DND-41 (cell line): ENCODE results near the gene MAGEA6.

Source experiments
- ATAC-seq: fragments of 200-7000 bp; cut with Tn5 transposase; 3 replicates; pipeline ENCODE4 v1.9.1; 2021; ENCODE audit warnings: low read depth; ENCODE audit not compliant: insufficient read depth
- DNase-seq: peaks from one replicate; pipeline ENCODE4 v3.0.0-alpha.2; 2020
- H2AFZ ChIP-seq: 2 replicates; pipeline ENCODE4 v1.6.0; 2012; ENCODE audit warnings: low read depth, low read length
- H3K27ac ChIP-seq: 2 replicates; pipeline ENCODE4 v1.5.1; 2012; ENCODE audit warnings: low read length, inconsistent platforms
- H3K27me3 ChIP-seq: fragments of 200-600 bp; sonication (generic); 2 replicates; pipeline ENCODE4 v1.6.0; 2012; ENCODE audit warnings: low read length, mild to moderate bottlenecking, inconsistent platforms; ENCODE audit not compliant: insufficient read depth, poor library complexity
- H3K36me3 ChIP-seq: 2 replicates; pipeline ENCODE4 v1.5.1; 2012; ENCODE audit warnings: low read length, inconsistent platforms; ENCODE audit not compliant: insufficient read depth
- H3K4me1 ChIP-seq: 2 replicates; pipeline ENCODE4 v1.5.1; 2012; ENCODE audit warnings: mild to moderate bottlenecking, low read length; ENCODE audit not compliant: insufficient read depth
- H3K4me2 ChIP-seq: 2 replicates; pipeline ENCODE4 v1.6.0; 2012; ENCODE audit warnings: mild to moderate bottlenecking, moderate library complexity, low read length, inconsistent platforms; ENCODE audit not compliant: insufficient read depth
- H3K4me3 ChIP-seq, 2 experiments: fragments of 200-600 bp in 1 of 2; shearing (Covaris generic) in 1 of 2; 2 replicates each; pipeline ENCODE4 v1.5.1; 2012 to 2016; ENCODE audit warnings: inconsistent platforms in 2 of 2, low read length in 2 of 2, mild to moderate bottlenecking in 2 of 2, low read depth in 1 of 2, moderate library complexity in 1 of 2
- H3K79me2 ChIP-seq: 2 replicates; pipeline ENCODE4 v1.6.0; 2012; ENCODE audit warnings: low read length, inconsistent platforms; ENCODE audit not compliant: insufficient read depth
- H3K9ac ChIP-seq: 2 replicates; pipeline ENCODE4 v1.6.0; 2012; ENCODE audit warnings: low read depth, mild to moderate bottlenecking, inconsistent platforms, low read length, moderate library complexity
- H3K9me3 ChIP-seq: 2 replicates; pipeline ENCODE4 v1.5.1; 2012; ENCODE audit warnings: low read length, moderate library complexity, mild to moderate bottlenecking, inconsistent platforms; ENCODE audit not compliant: insufficient read depth, severe bottlenecking
- H4K20me1 ChIP-seq: 2 replicates; pipeline ENCODE4 v1.6.0; 2012; ENCODE audit warnings: low read length; ENCODE audit not compliant: insufficient read depth
- EZH2 ChIP-seq: IDR thresholded peaks from 3 replicates; pipeline ENCODE4 v1.6.1; 2012; ENCODE audit warnings: borderline replicate concordance, low read depth, mild to moderate bottlenecking, moderate library complexity, low read length, inconsistent platforms; ENCODE audit not compliant: severe bottlenecking
- TF ChIP-seq, protein P1 (sequence below): IDR thresholded peaks from 2 replicates; pipeline ENCODE4 v1.5.1; 2012; ENCODE audit warnings: borderline replicate concordance, low read length, moderate library complexity, mild to moderate bottlenecking; ENCODE audit not compliant: poor library complexity, severe bottlenecking; ENCODE audit errors: extremely low read depth

The MAGEA6 gene

DNA sequence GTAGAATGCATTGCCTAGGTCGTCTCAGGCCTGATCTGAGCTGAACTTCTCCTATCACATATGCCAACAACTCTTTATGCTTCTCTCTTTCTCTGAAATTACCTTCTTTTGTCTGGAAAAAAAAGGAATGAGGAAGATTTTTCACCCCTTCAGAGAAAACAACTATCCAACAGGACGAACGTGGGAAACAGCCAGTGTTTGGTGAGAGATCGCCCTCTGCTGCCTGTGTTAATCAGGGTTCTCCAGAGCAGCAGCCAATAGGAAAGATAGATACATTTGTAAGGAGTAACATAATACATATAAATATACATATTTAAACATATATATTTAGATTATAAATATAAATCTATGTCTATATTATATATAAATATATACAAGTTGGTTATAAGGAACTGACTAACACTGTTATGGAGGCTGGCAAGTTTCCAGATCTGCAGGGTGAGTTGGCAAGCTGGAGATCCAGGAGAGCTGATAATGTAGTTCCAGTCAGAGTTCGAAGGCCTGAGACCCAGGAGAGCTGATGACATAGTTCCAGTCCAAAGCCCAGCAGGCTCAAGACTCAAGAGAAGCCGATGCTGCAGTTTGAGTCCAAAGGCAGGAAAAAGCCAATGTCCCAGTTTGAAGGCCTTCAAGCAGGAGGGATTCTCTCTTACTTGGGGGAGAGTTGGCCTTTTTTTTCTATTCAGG, 47.7 kb upstream of the MAGEA6 start:
- H3K4me1 ChIP-seq, result no peaks in the 10 kb centered on the region
- no peak overlapping the region for H2AFZ ChIP-seq
- no peak overlapping the region for H3K9ac ChIP-seq
- no peaks in the 10 kb centered on the region for H3K27me3 ChIP-seq
- no peak overlapping the region for H3K27ac ChIP-seq
- DNase-seq (peak; percentile 16), ATAC-seq (no peak)
- no peak overlapping the region for H3K4me2 ChIP-seq
- H3K79me2 ChIP-seq, result no peaks in the 10 kb centered on the region
- no peaks in the 10 kb centered on the region for H3K9me3 ChIP-seq
- H4K20me1 ChIP-seq, result no peaks in the 10 kb centered on the region
- H3K36me3 ChIP-seq, result no peaks in the 10 kb centered on the region
- no peak overlapping the region for H3K4me3 ChIP-seq
- TF ChIP-seq, protein P1, sequence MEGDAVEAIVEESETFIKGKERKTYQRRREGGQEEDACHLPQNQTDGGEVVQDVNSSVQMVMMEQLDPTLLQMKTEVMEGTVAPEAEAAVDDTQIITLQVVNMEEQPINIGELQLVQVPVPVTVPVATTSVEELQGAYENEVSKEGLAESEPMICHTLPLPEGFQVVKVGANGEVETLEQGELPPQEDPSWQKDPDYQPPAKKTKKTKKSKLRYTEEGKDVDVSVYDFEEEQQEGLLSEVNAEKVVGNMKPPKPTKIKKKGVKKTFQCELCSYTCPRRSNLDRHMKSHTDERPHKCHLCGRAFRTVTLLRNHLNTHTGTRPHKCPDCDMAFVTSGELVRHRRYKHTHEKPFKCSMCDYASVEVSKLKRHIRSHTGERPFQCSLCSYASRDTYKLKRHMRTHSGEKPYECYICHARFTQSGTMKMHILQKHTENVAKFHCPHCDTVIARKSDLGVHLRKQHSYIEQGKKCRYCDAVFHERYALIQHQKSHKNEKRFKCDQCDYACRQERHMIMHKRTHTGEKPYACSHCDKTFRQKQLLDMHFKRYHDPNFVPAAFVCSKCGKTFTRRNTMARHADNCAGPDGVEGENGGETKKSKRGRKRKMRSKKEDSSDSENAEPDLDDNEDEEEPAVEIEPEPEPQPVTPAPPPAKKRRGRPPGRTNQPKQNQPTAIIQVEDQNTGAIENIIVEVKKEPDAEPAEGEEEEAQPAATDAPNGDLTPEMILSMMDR, result peak; percentile 52
- TF ChIP-seq EZH2, result no peak

DNA sequence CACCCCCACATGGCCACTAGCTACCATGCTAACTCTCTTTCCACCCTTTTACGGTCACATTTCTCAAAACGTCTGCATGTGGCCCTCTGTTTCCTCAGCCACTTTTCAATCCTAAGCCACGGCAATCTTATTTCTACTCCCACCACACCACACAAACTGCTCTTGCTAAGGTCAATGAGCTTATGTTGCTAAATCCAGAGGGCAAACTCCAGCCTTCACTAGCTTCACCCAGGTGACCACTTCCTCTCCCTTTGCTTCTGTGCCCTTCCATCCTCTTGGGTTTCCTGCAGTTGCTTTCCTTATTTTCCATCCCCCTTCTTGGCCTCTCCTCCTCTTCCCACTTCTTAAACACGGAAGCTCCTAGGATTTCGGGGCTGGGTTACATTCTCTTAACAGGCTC, 44.6 kb upstream of the MAGEA6 start:
- H3K9me3 ChIP-seq, result no peaks in the 10 kb centered on the region
- H3K9ac ChIP-seq, result no peak overlapping the region
- ATAC-seq, result no peak

DNA sequence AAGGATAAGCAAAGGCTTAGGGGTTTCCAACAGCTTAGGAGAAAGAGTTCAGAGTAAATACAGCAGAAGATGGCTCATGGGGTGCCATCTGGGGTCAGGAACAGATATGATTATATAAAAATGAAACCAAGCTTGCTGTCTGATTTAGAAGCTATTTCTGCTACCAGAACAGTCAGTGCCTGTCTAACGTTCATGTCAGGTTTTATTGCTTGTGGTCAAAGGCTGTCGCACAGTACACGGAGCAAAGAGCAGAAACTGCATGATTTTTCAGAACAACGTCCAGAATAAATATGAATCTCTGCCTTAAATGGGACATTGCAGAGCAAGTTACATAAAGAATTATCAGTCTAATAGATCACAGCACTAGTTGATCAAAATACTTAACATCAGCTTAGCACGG, 43.7 kb upstream of the MAGEA6 start:
- ATAC-seq (no peak), DNase-seq (no peak)
- Histone ChIP-seq H3K79me2 (no peaks in the 10 kb centered on the region), H3K36me3 (no peaks in the 10 kb centered on the region), H4K20me1 (no peaks in the 10 kb centered on the region), H3K4me3 (no peak overlapping the region), H3K9me3 (no peaks in the 10 kb centered on the region), H3K4me2 (no peak overlapping the region), H3K9ac (no peak overlapping the region), H2AFZ (no peak overlapping the region), H3K27me3 (no peaks in the 10 kb centered on the region), H3K4me1 (no peaks in the 10 kb centered on the region), H3K27ac (no peak overlapping the region)
- TF ChIP-seq EZH2, result no peak
- TF ChIP-seq, protein P1, result no peak

More for the DNA sequence above, 44.6 kb upstream of the MAGEA6 start:
- no peak overlapping the region for H3K27ac ChIP-seq
- no peaks in the 10 kb centered on the region for H3K4me1 ChIP-seq
- H3K79me2 ChIP-seq, result no peaks in the 10 kb centered on the region
- no peak overlapping the region for H2AFZ ChIP-seq
- DNase-seq, result no peak
- no peak overlapping the region for H3K4me3 ChIP-seq
- no peaks in the 10 kb centered on the region for H3K27me3 ChIP-seq
- no peaks in the 10 kb centered on the region for H4K20me1 ChIP-seq
- no peaks in the 10 kb centered on the region for H3K36me3 ChIP-seq
- H3K4me2 ChIP-seq, result no peak overlapping the region
- TF ChIP-seq, protein P1, result no peak
- TF ChIP-seq EZH2, result no peak

DNA sequence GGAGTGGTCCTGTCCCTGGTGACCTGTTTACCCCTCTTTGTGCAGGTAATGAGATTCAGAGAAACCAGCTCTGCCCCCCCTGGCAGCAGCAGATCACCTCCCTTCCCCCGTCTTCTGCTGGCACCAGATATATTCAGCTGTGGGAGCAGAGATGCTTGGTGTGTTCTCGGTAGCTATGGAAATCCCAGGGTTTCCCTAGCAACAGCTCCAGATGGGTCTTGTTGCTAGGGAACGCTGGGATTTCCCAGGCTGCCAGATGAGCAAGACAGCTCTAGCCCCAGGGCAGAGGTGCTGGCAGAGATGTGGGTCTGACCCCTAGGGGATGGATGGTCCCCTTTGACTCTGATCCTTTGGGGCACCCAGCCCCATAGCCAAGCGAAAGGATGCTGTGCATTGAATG, 40.9 kb upstream of the MAGEA6 start:
- H2AFZ ChIP-seq, result no peak overlapping the region
- H3K9ac ChIP-seq, result no peak overlapping the region
- TF ChIP-seq, protein P1, result no peak
- no peak for TF ChIP-seq EZH2
- no peak overlapping the region for H3K4me2 ChIP-seq
- no peaks in the 10 kb centered on the region for H3K4me1 ChIP-seq
- no peak for ATAC-seq
- DNase-seq, result no peak
- no peaks in the 10 kb centered on the region for H3K36me3 ChIP-seq
- H3K27me3 ChIP-seq, result no peaks in the 10 kb centered on the region
- H3K4me3 ChIP-seq, result no peak overlapping the region
- no peaks in the 10 kb centered on the region for H4K20me1 ChIP-seq
- no peak overlapping the region for H3K27ac ChIP-seq
- no peaks in the 10 kb centered on the region for H3K9me3 ChIP-seq
- no peaks in the 10 kb centered on the region for H3K79me2 ChIP-seq
